DLD1 (cell line): Measurements from ENCODE around the gene ACTL7A.
"Not testable (repeated sequence)": the region's sequence is repeated elsewhere in the genome, so short reads cannot be mapped to it uniquely, and the experiment has no call there.

Experiments
- in situ Hi-C: cut with HindIII; loops from 2 replicates; pipeline ENCODE4 v1.10.0; 2017; ENCODE audit warnings: low sequenced_read_pairs

Gene ACTL7A

DNA sequence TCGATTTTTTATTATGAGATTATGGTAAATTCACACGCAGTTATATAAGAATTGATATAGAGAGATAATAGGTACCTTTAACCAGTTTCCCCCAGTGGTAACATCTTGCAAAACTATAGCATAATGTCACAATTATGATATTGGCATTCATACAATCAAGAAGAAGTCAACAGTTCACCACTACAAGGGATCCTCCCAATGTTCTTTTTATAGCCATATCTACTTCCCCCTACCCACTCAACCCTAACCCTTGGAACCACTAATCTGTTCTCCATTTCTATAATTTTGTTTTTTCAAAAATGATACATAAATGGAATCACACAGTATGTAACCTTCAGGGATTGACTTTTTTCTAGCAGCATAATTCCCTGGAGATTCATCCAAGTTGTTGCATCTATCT, 16.1 kb upstream of the ACTL7A start:
- in situ Hi-C loops: no loop called here

DNA sequence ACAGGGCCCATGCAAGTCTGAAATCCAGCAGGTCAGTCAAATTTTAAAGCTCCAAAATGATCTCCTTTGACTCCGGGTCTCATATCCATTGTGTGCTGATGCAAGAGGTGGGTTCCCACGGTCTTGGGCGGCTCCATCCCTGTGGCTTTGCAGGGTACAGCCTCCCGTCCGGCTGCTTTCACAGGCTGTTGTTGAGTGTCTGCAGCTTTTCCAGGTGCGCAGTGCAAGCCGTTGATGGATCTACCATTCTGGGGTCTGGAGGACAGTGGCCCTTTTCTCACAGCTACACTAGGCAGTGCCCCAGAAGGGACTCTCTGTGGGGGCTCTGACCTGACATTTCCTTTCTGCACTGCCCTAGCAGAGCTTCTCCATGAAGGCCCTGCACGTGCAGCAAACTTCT, 13.8 kb upstream of the ACTL7A start:
- in situ Hi-C loops: not testable (repeated sequence)

DNA sequence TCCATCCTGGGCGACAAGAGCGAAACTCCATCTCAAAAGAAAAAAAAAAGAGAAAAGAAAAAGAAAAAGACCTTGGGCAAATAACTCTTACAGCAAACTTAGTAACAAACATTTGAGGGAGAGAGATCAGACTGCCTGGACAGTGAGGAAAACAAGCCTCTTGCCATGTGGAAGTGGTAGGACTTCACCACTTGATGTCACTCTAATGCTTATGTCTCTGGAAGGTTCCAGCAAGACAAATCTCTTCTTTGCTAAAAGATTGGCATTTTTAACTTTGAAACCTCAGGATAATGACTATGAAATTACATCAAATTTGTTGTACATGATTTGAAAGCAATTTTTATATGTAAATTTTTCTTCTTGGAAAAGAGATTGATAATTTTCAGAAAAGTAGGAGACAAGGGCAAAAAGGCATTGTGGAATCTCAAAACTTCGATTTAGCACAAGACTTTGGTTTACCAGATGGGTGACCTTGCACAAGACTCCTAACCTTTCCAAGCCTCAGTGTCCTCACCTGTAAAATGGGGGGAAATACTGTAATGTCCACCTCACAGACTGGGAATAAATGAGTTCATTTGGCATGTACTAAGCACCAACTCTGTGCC, 11.7 kb upstream of the ACTL7A start:
- in situ Hi-C loops: no loop called here

GRCh38 chr9:108851138-108851537, 10.9 kb upstream of the ACTL7A start:
- in situ Hi-C loops: no loop called here

GRCh38 chr9:108852079-108852478, 10.0 kb upstream of the ACTL7A start:
- in situ Hi-C loops: no loop called here

DNA sequence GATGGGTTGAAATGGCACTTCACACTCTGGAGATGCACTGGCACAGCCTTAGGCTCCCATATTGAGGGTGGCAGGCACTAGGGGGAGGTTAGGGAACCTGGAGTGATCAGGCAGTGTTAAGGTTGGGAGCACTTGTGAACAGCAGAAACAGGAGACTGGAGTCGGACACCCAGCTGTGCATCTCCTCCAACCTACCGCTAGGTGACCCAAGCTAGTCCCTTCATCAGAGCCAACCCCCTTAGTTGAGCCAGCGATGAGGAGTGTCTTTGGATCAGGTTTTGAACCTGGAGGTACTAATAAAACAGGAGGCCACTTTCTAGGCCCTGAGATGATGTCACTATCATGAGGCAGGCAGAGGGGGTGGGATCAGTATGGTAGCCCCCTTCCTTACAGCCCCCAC, 8.0 kb upstream of the ACTL7A start:
- in situ Hi-C loops: no loop called here

- in situ Hi-C loops: no loop called here
Measured at GRCh38 chr9:108854641-108855528, 7.2 kb upstream of the ACTL7A start.

DNA sequence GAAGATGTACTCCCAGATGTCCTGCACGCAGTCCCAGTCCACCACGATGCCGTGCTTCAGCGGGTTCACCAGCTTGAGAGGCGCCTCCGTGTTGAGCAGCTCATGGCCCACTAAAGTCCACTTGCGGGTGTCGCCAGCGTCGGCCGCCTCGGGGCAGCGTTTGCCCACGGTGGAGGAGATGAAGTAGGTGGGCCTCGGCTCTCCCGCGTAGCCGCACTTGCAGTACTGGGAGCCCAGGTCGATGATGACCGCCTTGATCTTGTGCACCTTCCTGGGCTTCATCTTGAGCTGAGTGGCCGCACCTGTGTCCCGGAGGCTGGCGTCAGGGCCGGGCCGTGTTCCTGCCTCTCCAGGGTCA, 6.6 kb upstream of the ACTL7A start:
- in situ Hi-C loops: no loop called here

DNA sequence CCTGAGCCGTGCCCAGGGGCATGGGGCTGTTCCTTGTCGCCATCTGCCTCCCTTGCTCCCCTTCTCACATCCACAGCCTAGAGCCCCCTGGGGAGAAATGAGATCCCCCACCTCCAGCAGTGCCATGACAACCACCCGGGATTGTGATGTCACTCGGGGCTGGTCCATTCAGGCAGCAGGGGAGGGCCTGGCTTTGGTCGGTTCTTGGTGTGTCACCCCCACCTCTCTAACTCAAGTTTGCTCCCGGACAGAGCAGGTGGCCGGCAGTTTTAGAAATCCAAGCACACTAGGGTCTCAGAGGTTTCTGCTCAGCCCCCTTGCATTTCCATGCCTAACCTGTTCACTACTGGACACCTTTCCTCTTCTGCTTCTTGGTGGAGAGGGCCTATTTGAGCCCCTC, 6.2 kb upstream of the ACTL7A start, which contains the start of gene ACTL7B:
Gene ACTL7B (minus strand): TSS at position 99 of the 400 bp plus-strand sequence. CDS start 56 bp downstream, at position 43.
- in situ Hi-C loops: no loop called here

- in situ Hi-C loops: no loop called here
Measured at GRCh38 chr9:108857572-108857971, 4.5 kb upstream of the ACTL7A start.

- in situ Hi-C loops: no loop called here
Measured at GRCh38 chr9:108859459-108860114, 2.5 kb upstream of the ACTL7A start.

GRCh38 chr9:108860354-108860753, 1.7 kb upstream of the ACTL7A start:
- in situ Hi-C loops: no loop called here

GRCh38 chr9:108860764-108861163, 1.3 kb upstream of the ACTL7A start:
- in situ Hi-C loops: no loop called here

- in situ Hi-C loops: no loop called here
Measured at GRCh38 chr9:108861464-108861863, 602 bp upstream of the ACTL7A start.

GRCh38 chr9:108863891-108864290, 1.8 kb downstream of the ACTL7A start:
- in situ Hi-C loops: no loop called here

- in situ Hi-C loops: no loop called here
Measured at GRCh38 chr9:108864446-108864845, 2.4 kb downstream of the ACTL7A start.

DNA sequence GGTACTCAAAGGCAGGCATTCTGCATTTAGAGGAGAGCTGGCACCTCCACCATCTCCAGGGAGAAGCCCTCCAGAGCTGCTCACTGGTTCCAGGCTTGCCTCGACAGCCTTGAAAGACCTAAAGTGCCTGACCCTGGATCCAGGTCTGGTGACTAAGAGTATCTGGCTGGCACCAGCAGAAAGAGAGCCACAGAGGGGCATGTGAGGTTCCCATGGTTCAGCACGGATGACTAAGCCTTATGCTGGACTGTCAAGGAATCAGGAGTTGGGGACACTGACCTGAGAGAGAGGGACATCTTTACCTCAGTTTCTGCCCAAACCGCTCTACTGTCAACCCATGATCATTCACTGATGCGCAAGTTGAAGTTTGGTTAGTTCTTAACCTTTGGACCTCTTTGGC, 3.0 kb downstream of the ACTL7A start:
- in situ Hi-C loops: no loop called here

- in situ Hi-C loops: no loop called here
Measured at GRCh38 chr9:108866001-108866420, 3.9 kb downstream of the ACTL7A start.

DNA sequence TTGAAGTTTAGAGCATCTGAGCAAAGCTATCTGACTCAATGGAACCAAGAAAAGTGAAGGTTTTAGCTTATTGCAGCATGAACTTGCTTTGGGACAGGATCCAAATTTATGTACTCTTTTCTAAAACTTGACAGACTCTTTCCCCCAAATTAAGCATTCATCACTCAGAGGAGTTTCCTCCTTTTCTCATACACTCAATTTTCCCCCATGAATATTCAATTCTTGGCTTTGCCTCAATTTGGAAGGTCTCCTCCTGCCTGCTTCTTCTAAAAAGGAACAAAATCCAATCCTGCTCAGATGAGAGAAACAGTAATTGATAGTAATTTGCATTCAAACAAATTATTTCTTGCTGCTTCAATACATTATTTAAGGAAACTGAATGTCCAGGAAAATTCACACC, 5.0 kb downstream of the ACTL7A start:
- in situ Hi-C loops: no loop called here

- in situ Hi-C loops: no loop called here
Measured at GRCh38 chr9:108867829-108868228, 5.8 kb downstream of the ACTL7A start.

- in situ Hi-C loops: no loop called here
Measured at GRCh38 chr9:108869092-108869725, 7.1 kb downstream of the ACTL7A start.
